ENCODE results near the gene CLASP1. TPM values are rescaled to one million over a fixed set of nuclear protein-coding genes. Genes with fewer than 3 reads are reported as not detected.
"Not testable (repeated sequence)": the region's sequence is repeated elsewhere in the genome, so short reads cannot be mapped to it uniquely, and the experiment has no call there.

Gene CLASP1
- total RNA-seq, 1 donor from 2014 or later = 69.3 TPM

GRCh38 chr2:121478996-121479745, 170.1 kb downstream of the CLASP1 start:
- Mint-ChIP-seq H3K9me3 (no peaks in the 10 kb centered on the region), H3K4me3 (no peak overlapping the region), H3K4me1 (peaks cover 11% of the 10 kb centered on the region), H3K27me3 (no peaks in the 10 kb centered on the region), H3K27ac (no peak overlapping the region), H3K36me3 (ENCODE audit: low read depth) (peaks cover 5% of the 10 kb centered on the region)
- intact Hi-C loops (cut with micrococcal nuclease) = no loop called here
- no peak for DNase-seq

DNA sequence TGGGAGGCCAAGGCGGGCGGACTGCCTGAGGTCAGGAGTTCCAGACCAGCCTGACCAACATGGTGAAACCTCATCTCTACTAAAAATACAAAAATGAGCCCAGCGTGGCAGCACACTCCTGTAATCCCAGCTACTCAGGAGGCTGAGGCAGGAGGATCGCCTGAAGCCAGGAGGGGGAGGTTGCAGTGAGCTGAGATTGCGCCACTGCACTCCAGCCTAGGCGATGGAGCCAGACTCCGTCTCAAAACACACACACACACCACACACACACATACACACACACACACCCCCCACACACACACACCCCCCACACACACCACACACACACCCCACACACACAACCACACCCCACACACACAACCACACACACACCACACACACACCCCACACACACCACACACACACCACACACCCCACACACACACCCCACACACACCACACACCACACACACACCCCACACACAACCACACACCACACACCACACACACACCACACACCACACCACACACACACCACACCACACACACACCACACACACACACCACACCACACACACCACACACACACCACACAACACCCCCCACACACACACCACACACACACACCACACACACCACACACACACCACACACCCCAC, 170.8 kb downstream of the CLASP1 start:
- H3K36me3 Mint-ChIP-seq (ENCODE audit: low read depth); H3K4me3 Mint-ChIP-seq; H3K9me3 Mint-ChIP-seq; H3K27ac Mint-ChIP-seq; DNase-seq; intact Hi-C loops (cut with micrococcal nuclease); H3K27me3 Mint-ChIP-seq: not testable (repeated sequence)
- peaks cover 13% of the 10 kb centered on the region for H3K4me1 Mint-ChIP-seq

GRCh38 chr2:121476684-121477083, 172.6 kb downstream of the CLASP1 start:
- no peak overlapping the region for H3K4me3 Mint-ChIP-seq
- intact Hi-C loops (cut with micrococcal nuclease) = no loop called here

DNA sequence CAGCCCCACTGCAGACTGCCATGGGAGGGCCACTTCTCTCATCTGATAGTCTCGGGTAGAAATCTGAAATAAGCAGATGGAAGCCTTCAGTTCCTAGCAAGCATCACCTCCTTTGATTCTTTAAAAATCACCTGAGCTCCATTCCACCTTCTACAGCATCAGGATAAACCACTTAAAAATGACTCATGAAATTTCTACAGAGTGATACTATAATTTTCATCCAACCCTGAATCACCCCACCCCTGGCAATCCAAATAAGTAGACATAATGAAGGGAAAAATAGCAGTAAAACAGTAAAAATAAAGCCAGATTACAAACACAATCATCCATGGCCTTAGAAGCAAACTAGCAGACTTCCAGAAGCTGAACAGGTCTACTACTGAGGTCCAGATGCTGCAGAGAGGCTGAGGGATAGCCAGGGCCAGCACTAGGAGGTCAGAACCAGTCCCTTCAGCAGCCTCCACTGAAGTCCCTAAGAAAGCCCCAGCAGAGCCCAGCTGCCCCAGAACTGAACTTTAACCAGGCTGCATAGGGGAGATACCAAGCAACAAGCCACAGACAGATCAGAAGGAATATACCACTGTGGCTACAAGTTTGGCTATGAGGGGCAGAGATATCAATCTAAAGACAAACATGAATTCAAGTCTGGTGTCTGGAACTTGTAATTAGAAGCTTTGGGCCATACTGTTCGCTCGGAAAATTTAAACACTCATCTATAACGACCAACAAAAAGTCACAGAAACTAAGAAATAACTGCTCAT, 173.3 kb downstream of the CLASP1 start:
- peaks cover 25% of the 10 kb centered on the region for H3K4me1 Mint-ChIP-seq
- peaks cover 5% of the 10 kb centered on the region for H3K36me3 Mint-ChIP-seq (ENCODE audit: low read depth)
- DNase-seq = no peak
- intact Hi-C loops (cut with micrococcal nuclease) = no loop called here
- H3K27ac Mint-ChIP-seq = no peak overlapping the region
- no peak overlapping the region for H3K4me3 Mint-ChIP-seq
- no peaks in the 10 kb centered on the region for H3K9me3 Mint-ChIP-seq
- H3K27me3 Mint-ChIP-seq = no peaks in the 10 kb centered on the region

More at GRCh38 chr2:121476684-121477083, 172.6 kb downstream of the CLASP1 start:
- no peak for DNase-seq
- H3K27me3 Mint-ChIP-seq = no peaks in the 10 kb centered on the region
- no peaks in the 10 kb centered on the region for H3K9me3 Mint-ChIP-seq
- no peak overlapping the region for H3K27ac Mint-ChIP-seq
- H3K4me1 Mint-ChIP-seq = peaks cover 25% of the 10 kb centered on the region
- H3K36me3 Mint-ChIP-seq (ENCODE audit: low read depth) = peaks cover 2% of the 10 kb centered on the region

GRCh38 chr2:121473512-121473911, 175.8 kb downstream of the CLASP1 start:
- H3K4me1 Mint-ChIP-seq = peaks cover 25% of the 10 kb centered on the region
- H3K4me3 Mint-ChIP-seq = no peak overlapping the region
- peaks cover 17% of the 10 kb centered on the region for H3K36me3 Mint-ChIP-seq (ENCODE audit: low read depth)
- intact Hi-C loops (cut with micrococcal nuclease) = loop anchor here (5.0 kb wide), 1 partner anchor 39 kb away; no protein-coding TSS in a partner anchor
- DNase-seq = no peak
- no peaks in the 10 kb centered on the region for H3K9me3 Mint-ChIP-seq
- H3K27me3 Mint-ChIP-seq = no peaks in the 10 kb centered on the region
- no peak overlapping the region for H3K27ac Mint-ChIP-seq

DNA sequence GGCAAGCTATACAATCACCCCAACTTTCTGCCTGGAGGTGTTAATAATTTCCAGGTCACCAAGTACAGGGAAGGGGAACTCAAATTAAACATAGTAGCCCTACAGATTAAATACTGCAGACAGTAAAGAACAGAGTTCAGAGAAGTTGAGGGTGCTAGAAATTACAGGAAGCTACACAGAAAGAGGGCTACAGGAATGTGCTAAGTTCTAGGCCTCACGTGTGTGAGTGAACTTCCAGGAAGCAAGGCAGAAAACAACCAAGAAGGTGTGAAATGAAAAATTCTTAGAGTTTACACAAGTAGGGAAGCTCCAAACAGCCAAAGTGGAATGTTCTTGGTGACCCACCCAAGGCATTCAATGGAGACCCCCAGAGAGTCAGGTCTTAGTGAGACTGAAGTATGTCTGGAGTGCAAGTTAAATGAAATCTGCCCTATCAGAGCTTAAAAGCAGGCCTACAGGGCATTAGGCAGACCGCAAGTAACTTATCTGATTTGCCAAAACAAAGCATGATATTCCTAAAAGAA, 176.7 kb downstream of the CLASP1 start:
- DNase-seq = no peak
- Mint-ChIP-seq H3K27me3 (no peaks in the 10 kb centered on the region), H3K4me1 (peaks cover 27% of the 10 kb centered on the region), H3K36me3 (ENCODE audit: low read depth) (peaks cover 27% of the 10 kb centered on the region), H3K9me3 (no peaks in the 10 kb centered on the region), H3K4me3 (no peak overlapping the region), H3K27ac (no peak overlapping the region)
- intact Hi-C loops (cut with micrococcal nuclease) = loop anchor here (5.0 kb wide), 1 partner anchor 40 kb away; no protein-coding TSS in a partner anchor

DNA sequence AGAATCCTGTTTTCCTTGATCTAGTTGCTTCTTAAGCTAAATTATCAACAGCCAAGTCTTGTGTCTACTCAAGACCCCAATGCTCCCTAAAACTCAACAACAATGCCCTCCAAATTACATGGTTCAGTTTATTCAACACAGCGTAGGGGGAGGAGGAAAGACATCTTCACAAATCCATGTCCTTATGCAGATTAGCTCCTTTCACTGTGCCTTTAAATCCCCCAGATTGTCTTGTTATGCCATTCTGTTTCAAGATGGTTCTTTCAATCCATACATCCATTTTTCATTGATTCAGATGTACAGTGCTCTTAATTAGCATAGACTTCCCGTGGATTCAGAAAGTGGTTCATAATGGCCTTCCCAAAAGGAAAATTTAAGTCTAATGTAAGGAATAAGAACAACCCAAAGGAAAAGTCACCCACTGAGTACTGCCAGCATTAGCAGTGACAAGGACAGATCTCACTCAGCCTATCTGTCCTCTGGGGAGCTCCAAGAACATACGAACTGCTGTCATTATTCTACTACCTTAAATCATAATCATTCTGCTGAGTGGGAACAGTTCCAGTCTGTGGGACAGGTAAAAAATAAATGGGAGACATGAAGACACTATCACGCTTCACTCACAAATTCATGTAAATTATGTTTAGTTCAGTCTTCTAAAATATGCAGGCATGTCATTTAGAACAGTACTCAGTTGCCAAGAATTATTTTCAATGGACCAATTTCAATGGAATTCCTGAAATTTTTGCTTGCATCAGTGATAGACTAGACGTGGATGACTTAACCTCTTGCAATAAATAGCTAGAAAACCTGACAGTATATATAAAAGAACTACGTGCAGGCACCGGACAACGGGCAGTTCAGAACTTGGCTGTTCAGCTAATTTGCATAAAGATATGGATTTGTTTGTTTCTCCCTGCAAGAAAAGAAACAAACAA, 177.5 kb downstream of the CLASP1 start:
- Mint-ChIP-seq H3K27ac (no peak overlapping the region), H3K36me3 (ENCODE audit: low read depth) (peaks cover 34% of the 10 kb centered on the region), H3K27me3 (no peaks in the 10 kb centered on the region), H3K4me1 (peaks cover 25% of the 10 kb centered on the region), H3K9me3 (no peaks in the 10 kb centered on the region), H3K4me3 (no peak overlapping the region)
- intact Hi-C loops (cut with micrococcal nuclease) = loop anchor here (5.0 kb wide), 1 partner anchor 40 kb away; no protein-coding TSS in a partner anchor
- DNase-seq = no peak

- intact Hi-C loops (cut with micrococcal nuclease) = loop anchor here (5.0 kb wide), 1 partner anchor 41 kb away; no protein-coding TSS in a partner anchor
- Mint-ChIP-seq H3K36me3 (ENCODE audit: low read depth) (peaks cover 40% of the 10 kb centered on the region), H3K9me3 (no peaks in the 10 kb centered on the region), H3K4me1 (peaks cover 19% of the 10 kb centered on the region), H3K27me3 (no peaks in the 10 kb centered on the region), H3K4me3 (no peak overlapping the region), H3K27ac (no peak overlapping the region)
- DNase-seq = no peak
Measured at GRCh38 chr2:121470917-121471316, 178.3 kb downstream of the CLASP1 start.

DNA sequence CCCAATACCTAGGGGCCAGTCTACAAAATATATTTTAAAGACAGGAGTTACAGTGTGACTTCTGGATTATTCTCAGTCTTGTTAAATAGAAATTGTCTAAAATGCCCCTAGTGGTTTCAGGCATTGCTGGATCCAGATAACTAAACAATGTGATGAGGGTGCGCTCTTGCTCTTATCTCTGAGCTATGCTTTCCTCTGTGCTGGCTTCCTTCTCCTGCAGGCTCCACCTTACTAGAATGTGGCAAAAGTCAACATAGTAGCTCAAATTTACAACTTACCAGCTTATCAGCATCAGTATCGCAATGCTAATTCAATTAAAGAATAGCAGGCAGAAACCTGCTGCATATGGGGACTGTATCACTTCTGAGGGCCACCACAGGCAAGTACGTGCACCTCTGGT, 179.9 kb downstream of the CLASP1 start:
- peaks cover 45% of the 10 kb centered on the region for H3K36me3 Mint-ChIP-seq (ENCODE audit: low read depth)
- no peak overlapping the region for H3K4me3 Mint-ChIP-seq
- peaks cover 17% of the 10 kb centered on the region for H3K4me1 Mint-ChIP-seq
- no peak for DNase-seq
- H3K27me3 Mint-ChIP-seq = no peaks in the 10 kb centered on the region
- H3K9me3 Mint-ChIP-seq = no peaks in the 10 kb centered on the region
- intact Hi-C loops (cut with micrococcal nuclease) = no loop called here
- H3K27ac Mint-ChIP-seq = no peak overlapping the region

DNA sequence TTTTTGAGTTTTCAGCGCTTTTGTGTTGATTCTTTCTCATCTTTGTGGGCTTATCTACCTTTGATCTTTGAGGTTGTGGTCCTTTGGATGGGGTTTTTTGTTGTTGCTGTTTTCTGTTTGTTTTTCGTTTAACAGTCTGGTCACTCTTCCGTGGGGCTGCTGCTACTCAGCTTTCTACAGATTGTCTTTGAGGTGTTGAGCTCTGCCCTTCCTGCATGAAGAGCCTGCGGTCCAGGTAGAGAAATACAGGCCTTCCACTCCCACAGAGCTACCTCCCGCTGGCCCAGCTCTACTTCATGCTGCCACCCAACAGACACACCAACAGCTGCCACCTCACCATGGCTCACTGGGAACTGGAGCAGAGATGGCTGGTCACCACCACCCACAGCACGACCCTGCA, 180.3 kb downstream of the CLASP1 start:
- Mint-ChIP-seq H3K27me3 (no peaks in the 10 kb centered on the region), H3K9me3 (no peaks in the 10 kb centered on the region), H3K4me3 (no peak overlapping the region), H3K4me1 (peaks cover 17% of the 10 kb centered on the region), H3K36me3 (ENCODE audit: low read depth) (peaks cover 45% of the 10 kb centered on the region), H3K27ac (peak overlapping the region; percentile 29)
- intact Hi-C loops (cut with micrococcal nuclease) = no loop called here
- no peak for DNase-seq

- Mint-ChIP-seq H3K4me1 (no peaks in the 10 kb centered on the region), H3K9me3 (no peaks in the 10 kb centered on the region), H3K4me3 (no peak overlapping the region), H3K27me3 (no peaks in the 10 kb centered on the region), H3K36me3 (ENCODE audit: low read depth) (peaks cover 27% of the 10 kb centered on the region), H3K27ac (no peak overlapping the region)
- intact Hi-C loops (cut with micrococcal nuclease) = no loop called here
- DNase-seq = no peak
Measured at GRCh38 chr2:121459291-121459690, 190.0 kb downstream of the CLASP1 start.

GRCh38 chr2:121456325-121456724, 192.9 kb downstream of the CLASP1 start:
- H3K4me3 Mint-ChIP-seq = no peak overlapping the region
- H3K4me1 Mint-ChIP-seq = no peaks in the 10 kb centered on the region
- H3K27ac Mint-ChIP-seq = no peak overlapping the region
- no peaks in the 10 kb centered on the region for H3K9me3 Mint-ChIP-seq
- H3K27me3 Mint-ChIP-seq = no peaks in the 10 kb centered on the region
- no peak for DNase-seq
- H3K36me3 Mint-ChIP-seq (ENCODE audit: low read depth) = peaks cover 22% of the 10 kb centered on the region
- intact Hi-C loops (cut with micrococcal nuclease) = no loop called here

DNA sequence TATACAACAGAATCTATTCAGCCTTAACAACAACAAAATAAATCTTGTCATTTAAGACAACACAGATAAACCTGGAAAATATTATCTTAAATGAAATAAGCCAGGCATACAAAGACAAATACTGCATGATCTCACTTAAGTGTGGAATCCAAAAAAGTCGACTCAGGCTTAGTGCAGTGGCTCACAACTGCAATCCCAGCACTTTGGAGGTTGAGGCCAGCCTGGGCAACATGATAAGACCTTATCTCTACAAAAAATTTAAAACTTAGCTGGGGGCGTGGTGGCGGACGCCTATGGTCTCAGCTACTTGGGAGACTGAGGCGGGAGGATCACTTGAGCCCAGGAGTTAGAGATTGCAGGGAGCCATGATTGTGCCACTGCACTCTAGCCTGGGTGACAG, 193.8 kb downstream of the CLASP1 start:
- Mint-ChIP-seq H3K9me3 (no peaks in the 10 kb centered on the region), H3K27ac (no peak overlapping the region), H3K4me1 (no peaks in the 10 kb centered on the region), H3K4me3 (no peak overlapping the region), H3K27me3 (no peaks in the 10 kb centered on the region), H3K36me3 (ENCODE audit: low read depth) (peaks cover 25% of the 10 kb centered on the region)
- intact Hi-C loops (cut with micrococcal nuclease) = no loop called here
- no peak for DNase-seq
